ENCODE data around the gene COL1A2.

DNA sequence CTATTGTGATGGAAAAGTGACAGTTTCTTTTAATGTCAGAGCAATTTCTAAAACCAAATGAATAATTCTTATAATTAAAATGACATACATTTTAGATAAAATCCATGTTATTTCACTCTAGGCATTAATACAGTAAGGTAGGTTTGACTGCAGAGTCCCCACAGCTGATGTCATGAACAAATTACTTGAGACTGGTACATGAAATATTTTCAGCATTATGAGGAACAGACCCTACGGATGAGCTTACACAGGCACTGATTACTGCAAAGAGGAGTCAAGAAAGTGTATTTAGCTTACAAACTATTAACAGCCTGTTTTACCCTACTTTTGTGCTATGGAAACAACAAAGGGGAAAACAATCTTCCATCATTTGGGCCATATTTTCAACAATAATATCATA is 8.9 kb downstream of the COL1A2 start:
- TF ChIP-seq, protein P1, sequence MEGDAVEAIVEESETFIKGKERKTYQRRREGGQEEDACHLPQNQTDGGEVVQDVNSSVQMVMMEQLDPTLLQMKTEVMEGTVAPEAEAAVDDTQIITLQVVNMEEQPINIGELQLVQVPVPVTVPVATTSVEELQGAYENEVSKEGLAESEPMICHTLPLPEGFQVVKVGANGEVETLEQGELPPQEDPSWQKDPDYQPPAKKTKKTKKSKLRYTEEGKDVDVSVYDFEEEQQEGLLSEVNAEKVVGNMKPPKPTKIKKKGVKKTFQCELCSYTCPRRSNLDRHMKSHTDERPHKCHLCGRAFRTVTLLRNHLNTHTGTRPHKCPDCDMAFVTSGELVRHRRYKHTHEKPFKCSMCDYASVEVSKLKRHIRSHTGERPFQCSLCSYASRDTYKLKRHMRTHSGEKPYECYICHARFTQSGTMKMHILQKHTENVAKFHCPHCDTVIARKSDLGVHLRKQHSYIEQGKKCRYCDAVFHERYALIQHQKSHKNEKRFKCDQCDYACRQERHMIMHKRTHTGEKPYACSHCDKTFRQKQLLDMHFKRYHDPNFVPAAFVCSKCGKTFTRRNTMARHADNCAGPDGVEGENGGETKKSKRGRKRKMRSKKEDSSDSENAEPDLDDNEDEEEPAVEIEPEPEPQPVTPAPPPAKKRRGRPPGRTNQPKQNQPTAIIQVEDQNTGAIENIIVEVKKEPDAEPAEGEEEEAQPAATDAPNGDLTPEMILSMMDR (IDR thresholded peaks at IDR 0.05) = no peak
- TF ChIP-seq POLR2A (IDR thresholded peaks at IDR 0.05) = no peak
